T-helper 1 cell (primary cell): Measurements from ENCODE around the gene PLPPR3.

ENCODE experiments used
- DNase-seq, 5 donors: peaks; one replicate each; pipeline ENCODE4 v3.0.0-alpha.2; 2012 to 2020

Gene PLPPR3

DNA sequence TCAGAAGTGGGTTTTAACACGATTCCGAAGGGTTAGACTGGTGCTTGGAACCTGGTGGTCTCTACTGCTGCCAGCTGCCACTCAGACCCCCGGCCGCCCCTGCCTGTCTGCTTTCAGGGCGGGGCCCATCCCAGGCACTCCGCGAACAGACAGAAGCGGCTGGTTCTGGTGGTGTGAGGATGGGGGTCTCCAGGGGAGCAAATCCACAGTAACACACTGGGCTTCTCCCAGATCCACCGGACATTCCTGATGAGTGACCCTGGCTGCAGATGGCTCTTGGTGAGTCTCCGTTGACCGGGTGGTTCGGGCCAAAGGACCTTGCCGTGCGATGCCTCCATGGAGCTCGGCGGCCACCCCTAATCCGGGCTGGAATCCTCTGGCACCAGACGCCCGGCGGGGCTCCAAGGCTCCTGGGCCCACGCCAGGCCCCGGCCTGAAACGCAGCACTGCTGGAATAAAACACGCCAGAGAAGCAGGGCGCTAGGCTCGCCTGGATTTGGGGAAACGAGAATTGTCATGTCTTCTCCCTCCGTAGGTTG is 26.6 kb downstream of the PLPPR3 start:
- no peak for DNase-seq

DNA sequence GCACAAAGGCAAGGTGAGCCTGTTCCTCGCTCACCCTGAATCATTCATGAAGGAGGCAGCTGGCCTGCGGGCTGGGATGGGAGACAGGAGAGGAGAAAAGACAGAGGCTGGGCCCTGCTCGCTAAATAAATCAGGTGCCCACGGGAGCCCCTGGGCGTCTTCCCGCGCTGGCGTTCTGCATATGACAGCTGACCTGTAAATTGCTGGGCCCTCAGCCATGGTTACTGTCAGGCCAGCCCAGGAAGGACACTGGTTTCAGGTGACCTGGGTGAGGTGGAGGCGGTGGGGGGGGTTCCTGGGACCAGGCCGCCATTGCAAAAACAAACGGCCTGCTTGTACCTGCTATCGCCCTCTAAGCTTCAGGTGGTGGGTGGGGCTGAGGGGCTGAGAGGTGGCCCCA is 27.9 kb downstream of the PLPPR3 start:
- DNase-seq = no peak

DNA sequence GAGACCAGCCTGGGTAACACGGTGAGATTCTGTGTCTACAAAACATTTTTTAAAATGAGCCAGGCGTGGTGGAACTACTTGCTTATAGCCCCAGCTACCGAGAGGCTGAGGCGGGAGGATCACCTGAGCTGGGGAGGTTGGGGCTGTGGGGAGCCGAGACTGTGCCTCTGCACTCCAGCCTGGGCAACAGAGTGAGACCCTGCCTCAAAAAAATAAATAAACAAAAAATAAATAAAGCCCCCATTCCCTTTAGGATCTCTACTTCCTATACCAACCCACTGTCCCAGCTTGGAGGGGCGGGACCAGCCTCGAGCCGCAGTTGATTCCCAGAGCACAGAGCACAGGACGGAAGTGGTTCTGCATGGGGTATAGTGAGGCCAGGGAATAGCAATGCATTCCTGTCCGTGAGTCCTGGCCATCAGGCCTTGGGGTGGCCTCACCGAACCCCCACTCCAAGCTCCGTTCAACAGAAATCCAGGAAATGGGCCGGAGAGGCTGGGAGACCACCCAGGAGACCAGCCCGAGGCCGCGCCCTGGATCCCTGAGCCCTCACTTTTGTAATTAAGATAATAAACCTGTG is 29.4 kb downstream of the PLPPR3 start:
- DNase-seq = no peak

DNA sequence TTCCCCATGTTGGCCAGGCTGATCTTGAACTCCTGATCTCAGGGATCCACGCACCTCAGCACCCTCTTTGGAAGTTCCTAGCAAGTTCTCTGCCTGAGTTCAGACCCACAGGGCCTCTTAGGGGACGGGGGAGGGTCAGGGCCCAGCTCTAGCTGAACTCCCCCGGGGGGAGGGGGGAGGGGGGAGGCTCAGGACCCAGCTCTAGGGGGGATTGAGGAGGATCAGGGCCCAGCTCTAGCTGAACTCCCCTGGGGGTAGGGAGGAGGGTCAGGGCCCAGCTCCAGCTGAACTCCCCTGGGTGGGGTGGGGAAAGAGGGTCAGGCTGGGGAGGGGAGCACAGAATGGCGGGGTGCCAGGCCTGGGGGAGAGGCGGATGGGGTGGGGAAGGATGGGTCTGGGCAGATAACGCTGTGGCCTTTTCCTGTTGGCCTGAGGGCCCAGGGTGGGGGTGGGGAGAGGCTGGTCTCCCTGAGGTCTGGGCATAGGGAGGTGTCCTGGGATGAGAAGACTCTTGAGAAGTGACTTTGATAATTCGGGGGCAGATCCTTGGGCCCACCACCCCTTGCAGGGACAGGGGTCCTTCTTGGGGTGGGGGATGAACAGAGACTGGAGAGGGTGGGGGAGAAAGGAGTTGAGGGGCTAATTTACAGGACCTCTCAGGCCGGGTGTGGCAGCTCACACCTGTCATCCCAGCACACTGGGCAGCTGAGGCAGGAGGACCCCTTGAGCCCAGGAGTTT is 30.0 kb downstream of the PLPPR3 start:
- no peak for DNase-seq

DNA sequence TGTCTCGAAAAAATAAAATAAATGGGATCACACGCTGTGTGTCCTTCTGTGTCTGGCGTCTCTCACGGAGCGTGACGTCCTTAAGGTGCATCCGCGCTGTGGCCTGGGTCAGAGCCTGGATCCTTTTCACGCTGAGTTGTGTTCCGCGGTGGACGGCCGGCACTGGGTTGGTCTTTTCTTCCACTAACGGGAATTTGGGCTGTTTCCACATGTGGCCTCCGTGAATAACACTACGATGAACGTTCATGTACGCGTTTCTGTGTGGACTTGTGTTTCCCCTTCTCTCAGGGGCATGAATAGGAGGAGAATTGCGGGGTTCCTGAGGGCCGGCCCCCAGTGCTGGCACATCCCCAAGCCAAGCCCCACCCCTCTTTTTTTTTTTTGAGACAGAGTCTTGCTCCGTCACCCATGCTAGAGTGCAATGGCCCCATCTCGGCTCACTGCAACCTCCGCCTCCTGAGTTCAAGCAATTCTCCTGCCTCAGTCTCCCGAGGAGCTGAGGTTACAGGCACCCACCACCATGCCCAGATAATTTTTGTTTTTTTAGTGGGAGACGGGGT is 30.7 kb downstream of the PLPPR3 start:
- DNase-seq = no peak

DNA sequence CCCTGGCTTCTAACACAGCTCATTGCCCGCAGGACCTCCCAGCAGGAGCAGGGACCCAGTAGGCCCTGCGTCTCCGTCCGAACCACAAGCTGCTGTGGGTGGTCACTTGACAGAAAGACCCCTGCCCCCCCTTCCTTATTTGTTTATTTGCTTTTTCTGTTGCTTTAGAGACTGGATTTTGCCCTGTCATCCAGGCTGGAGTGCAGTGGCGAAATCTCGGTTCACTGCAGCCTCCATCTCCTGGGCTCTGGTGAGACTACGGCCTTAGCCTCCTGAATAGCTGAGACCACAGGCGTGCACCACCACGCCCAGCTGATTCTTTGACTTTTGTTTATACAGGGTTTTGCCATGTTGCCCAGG is 32.1 kb downstream of the PLPPR3 start:
- no peak for DNase-seq

DNA sequence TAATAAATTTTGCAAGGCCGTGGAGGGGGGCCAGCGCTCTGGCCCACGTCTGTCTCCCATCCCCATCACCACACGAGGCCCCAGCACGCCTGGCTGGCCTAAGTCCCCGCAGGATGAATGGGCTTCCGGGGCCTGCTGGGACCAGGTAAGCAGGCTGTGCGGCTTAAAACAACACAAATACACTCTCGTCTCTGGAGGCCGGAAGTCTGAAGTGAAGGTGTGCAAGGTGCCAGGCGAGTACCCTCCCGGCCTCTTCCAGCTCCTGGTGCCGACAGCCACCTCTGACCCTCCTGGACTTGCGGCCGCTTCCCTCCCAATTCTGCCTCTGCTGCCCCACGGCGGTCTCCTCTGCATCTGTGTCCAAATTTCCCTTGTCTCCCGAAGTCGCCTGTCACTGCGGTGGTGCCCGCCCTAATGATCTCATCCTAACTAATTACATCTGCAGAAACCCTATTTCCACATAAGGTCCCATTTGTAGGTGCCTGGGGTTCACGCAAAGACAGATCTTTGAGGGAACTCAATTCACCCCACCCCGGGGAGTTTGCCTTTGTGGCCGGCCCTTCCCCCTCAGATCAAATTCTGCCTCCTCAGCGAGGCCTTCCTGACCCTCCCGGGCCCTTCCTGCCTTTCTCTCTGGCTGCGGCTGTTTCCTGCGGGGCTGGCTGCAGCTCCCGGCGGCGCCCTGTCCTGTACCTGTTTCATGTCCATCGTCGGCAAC is 32.6 kb downstream of the PLPPR3 start:
- DNase-seq = no peak

DNA sequence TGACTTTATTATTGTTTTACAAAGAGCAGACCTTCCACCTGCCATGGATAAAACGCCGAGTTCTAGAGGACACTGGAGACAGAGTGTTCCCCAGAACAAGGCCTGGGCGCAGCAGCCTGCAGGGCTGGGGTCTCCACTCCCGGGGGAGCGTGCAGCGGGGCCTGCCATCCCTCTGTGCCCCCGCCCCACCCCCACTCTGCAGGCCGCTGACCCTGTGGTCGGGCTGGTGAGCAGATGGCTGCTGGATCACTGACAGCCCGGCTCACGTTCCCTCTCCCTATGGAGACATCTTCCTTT is 33.1 kb downstream of the PLPPR3 start:
- no peak for DNase-seq

DNA sequence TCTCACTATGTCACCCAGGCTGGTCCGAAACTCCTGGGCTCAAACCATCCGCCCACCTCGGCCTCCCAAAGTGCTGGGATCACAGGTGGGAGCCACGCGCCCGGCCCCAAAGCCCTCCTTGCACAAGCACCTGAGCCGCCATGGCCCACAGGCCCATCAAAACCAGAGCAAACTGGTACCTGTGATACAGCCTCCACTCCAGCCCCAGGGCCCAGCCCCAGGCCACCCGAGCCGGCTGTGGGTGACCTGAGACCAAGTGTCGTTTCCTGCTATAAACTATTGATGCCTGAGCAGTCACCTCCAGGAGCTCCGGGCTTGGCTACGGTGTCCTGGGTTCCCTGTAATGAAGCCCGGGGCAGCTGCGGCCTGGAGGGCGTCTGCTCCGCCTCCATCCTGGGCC is 34.2 kb downstream of the PLPPR3 start:
- no peak for DNase-seq

DNA sequence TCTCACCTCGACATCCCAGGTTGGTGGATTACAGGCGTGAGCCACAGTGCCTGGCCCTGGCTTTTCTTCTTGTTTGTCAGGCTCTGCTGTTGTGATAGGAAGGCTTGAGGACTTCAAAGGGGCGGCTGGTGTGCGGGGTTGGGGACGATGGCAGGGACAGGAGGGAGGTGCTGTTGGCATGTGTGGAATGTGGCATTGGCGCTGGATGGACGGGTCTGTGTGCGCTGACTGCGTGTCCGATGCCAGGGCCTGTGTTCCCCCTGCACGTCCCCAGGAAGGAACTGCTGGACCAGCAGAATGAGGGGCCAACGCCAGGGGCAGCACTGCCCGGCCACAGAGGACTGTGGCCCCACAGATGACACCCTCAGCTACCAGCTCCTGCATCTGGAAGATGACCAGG is 37.2 kb downstream of the PLPPR3 start:
- no peak for DNase-seq

DNA sequence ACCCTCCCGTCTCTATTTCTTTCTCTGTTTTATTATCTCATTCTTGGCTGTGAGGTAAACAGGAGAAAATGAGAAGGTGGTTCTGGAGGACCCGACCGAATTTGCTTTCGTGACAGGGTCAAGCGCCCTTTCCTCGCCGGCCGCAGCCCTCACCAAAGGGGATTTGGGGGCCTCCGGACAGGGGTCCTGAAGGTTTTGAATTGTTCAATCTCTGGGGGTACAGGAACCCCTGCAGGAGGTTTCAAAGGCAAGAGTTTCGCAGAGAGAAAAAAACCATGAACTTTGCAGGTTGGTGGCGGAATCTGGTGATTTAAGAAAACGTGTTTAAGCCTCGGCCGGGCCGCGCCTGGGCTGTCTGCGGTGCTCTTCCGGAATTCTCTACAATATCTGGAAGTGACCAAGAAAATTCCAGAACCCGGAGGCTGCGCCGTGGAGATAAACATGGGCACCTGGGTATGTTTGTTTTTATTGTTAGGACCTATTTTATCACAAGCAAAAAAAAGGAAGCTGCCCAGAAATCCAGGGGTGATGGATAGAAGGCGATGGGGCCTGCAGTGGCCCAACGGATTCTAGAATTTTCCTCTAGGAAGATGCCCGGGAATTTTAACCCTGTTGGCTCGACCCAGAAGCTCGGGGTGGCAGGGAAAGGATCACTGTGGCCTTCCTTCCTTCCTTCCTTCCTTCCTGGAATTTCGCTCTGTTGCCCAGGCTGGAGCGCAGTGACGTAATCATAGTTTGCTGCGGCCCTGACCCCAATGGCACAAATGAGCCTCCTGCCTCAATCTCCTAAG is 38.7 kb downstream of the PLPPR3 start:
- no peak for DNase-seq

DNA sequence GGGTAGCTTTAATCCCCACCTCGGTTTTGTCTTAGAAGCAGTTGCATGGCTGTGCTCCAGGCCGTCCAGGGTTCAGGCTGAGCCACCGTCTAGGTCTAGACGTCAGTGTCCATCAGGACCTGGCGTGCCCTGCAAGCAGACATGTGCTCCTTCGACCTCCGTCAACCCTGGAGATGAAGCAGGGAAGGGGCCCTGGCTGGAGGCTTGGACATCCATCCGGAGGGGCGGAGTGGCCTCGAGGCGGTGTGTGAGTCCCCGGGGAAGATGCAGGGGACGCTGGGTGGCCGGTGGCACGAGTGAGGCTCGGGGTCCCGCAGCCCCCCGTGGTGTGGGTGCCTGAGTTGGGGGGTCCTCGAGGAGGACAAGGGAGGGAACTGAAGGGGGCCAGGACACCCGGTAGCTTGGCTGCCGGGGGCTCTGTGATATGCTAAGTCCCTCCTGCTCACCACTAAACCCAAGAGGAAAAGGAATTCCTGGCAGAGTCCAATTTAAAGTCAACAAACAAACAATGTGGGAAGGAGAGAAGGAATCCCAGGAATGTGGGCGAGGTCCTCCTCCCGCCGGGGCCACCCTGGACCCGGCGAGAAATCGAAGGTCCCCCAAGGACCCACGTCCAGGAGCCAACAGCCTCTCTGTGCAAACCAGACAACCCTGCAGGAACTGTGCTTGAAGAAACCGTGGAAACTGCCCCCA is 39.4 kb downstream of the PLPPR3 start:
- DNase-seq = no peak

DNA sequence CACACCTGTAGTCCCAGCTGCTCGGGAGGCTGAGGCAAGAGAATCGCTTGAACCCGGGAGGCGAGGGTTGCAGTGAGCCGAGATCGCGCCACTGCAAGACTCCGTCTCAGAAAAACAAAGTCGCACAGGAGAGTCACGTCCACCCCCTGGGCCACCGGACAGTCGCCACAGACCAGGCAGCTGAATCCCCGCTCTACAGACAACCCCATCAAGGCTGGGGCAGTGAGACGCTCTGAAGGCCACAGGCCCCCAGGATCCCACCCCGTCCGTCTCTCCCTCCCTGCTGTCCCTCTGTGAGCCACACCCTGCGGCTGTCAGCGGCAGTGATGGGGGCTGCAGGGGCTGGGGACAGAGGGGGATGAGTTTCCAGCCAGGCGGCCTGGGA is 40.0 kb downstream of the PLPPR3 start:
- DNase-seq = no peak

DNA sequence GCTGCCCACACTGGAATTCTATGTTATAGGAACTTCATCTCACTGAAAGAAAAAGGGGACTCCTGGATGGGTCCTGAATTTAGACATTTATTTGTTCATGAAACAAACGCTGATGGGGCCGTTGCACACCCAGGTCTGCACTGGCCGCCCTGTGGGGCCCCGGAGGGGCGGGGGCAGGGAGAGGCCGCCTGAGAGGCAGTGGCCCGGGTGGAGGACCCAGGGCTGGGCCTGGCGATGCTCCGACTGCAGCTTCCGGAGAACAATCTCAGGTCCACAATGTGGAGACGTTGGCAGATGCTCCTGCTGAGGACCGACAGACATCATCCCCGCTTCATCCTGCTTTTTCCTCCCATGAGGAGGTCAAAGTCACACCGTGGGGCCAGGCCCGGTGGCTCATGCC is 40.8 kb downstream of the PLPPR3 start:
- no peak for DNase-seq

DNA sequence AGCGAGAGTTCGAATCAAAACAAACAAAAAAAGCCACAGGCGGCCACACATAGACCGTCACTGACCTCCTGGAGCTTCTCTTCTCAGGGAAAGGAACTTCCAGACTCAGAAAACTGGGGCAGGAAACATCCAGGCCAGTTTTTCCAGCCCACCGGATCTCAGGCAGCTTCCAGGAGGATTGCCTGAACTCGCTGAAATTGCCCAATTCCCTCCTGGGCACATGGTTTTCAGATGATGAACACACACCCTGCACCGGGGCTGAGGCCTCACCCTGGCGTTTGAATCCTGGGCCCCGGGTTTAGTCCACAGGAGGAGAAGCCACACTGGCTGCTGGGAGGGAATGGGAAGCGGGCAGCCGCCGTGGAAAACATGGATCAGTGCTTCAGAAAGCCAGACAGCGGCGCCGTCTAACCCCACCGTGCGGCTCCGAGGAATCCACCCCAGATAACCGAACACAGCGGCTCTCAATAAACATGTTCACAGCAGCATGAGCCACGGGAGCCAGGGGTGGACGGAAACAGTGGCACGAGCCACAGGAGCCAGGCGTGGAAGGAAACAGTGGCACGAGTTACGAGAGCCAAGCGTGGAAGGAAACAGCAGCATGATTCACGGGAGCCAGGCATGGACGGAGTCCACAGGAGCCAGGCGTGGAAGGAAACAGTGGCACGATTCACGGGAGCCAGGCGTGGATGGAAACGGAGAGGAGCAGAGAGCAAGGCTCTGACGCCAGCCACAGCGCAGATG is 42.7 kb downstream of the PLPPR3 start:
- no peak for DNase-seq

DNA sequence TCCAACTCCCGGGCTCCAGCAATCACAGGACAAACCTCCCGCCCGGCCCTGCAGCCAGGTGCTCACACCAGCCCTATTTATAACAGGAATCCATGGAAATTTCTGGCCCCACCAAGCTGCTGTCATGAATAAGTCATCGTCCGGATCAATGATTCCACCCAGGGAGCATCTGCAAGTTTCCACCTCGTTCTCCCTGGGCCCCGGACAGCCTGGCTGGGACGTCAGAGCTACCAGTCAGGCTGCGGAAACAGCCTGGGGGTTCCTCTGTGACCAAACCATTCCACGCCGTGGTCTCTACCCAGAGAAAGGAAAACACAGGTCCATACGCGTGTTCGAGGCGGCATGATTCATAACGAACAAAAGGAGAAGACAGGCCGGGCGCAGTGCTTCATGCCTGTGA is 45.2 kb downstream of the PLPPR3 start:
- DNase-seq = no peak

DNA sequence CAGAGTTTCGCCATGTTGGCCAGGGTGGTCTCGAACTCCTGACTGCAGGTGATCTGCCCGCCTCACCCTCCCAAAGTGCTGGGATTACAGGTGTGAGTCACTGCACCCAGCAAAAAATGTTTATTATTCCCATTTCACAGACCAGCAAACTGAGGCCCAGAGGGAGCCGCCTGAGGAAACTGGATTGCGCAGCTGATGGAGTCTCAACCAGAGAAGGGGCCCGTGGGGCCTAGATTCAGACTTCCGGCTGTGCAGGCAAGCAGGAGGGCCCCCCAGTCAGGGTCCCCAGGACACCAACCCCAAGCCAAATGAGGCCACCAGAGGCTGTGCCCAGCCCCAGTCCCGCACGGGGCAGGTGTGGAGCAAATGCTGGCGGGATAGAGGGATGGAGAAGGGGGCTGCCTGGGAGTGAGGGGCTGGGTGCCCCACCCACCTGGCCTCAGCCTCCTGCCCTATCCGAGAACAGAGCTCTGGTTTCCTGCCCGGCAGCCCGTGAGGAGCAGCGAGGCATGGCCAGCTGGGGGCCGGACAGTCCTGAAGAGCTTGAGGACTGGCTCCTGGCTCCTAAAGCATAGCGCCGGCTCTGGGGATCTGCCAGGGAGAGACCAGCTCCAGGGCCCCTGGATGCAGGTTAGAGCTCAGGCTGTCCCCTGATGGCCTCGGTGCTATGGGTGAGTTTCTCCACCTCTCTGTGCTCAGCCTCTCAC is 48.9 kb downstream of the PLPPR3 start:
- DNase-seq = no peak

DNA sequence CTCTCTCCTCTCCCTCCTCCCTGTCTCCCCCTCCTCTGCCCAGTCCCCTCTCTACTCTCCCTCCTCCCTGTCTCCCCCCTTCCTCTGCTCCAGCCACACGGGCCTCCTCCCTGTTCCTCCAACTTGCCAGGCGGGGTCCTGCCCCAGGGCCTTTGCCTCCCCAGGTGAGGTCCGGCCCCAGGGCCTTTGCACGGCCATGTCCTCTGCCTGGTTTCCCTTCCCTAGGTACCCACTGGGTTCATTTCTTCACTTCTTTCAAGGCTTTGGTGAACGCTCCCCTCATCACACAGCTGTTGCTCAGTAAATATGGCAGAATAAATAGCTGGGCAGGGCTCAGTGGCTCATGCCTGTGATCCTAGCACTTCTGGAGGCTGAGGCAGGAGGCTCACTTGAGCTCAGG is 49.7 kb downstream of the PLPPR3 start:
- DNase-seq = no peak

DNA sequence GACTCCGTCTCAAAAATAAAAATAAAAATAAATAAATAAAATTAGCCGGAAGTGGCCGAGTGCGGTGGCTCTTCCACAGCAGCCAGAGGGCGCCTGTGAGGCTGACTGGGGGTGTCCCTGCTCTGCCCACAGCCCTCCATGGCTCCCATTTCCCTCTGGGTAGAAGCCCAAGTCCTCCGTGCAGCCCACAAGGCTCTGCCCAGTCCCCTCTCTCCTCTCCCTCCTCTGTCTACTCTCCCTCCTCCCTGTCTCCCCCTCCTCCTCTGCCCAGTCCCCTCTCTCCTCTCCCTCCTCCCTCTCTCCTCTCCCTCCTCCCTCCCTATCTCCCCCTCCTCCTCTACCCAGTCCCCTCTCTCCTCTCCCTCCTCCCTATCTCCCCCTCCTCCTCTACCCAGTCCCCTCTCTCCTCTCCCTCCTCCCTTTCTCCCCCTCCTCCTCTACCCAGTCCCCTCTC is 50.4 kb downstream of the PLPPR3 start:
- peak in 2 of 5 donors; percentile 15 to 34 for DNase-seq

DNA sequence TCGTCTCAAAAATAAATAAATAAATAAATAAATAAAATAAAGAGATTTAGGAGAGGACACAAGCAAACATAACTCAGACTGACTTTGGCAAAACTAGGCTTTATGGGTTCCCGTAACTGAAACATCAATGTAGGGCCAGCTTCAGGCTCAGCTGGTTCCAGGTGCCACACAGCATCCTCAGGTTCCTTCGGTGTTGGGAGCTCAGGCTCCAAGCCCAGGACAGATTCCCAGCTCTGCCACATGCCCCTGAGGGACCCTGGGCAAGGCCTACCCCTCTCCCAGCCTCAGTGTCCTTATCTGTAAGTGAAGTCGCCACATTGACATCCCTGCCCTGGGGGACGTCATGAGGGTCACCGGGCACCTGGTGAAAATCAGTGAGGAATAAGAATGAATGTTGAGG is 52.1 kb downstream of the PLPPR3 start:
- no peak for DNase-seq

DNA sequence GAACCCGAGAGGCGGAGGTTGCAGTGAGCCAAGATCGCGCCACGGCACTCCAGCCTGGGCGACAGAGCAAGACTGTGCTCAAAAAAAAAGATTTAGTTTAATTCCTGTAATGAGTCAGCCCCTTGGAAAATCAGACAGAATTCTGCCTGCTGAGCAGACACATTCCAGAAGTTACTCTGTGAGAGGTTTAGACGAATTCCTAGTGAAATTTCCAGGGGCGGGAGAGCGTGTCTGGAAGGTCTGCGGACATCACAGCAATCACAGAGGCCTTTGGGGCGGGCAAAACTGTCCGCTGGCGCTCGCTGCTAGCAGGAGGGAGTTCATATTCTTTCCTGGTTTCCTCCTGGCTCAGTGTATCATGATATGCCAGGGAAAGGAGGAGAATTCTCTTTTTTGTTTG is 53.3 kb downstream of the PLPPR3 start:
- DNase-seq = no peak
